ENCODE data around the gene RAB3GAP1. TPM values are rescaled to one million over a fixed set of nuclear protein-coding genes. Genes with fewer than 3 reads are reported as not detected.

The RAB3GAP1 gene
- total RNA-seq, 1 experiment from 2014 or later: 38.9 TPM

GRCh38 chr2:135094508-135094907 is 42.4 kb downstream of the RAB3GAP1 start:
- Histone ChIP-seq H3K9me3 (ENCODE audit: low read depth, low read length, poor library complexity, severe bottlenecking) (no peaks in the 10 kb centered on the region), H3K27ac (ENCODE audit: low read depth, low read length, poor library complexity, severe bottlenecking) (no peak overlapping the region), H3K4me1 (ENCODE audit: insufficient read depth, low read length, poor library complexity, severe bottlenecking) (no peaks in the 10 kb centered on the region), H3K4me3 (ENCODE audit: low read depth, low read length, poor library complexity, severe bottlenecking) (no peak overlapping the region), H3K36me3 (ENCODE audit: insufficient read depth, low read length, poor library complexity, severe bottlenecking) (peaks cover 5% of the 10 kb centered on the region), H3K27me3 (replicated peaks; ENCODE audit: insufficient read depth, low read depth, low read length, poor library complexity) (no peaks in the 10 kb centered on the region)
- POLR2A ChIA-PET (ENCODE audit: low non-redundant PET): no interaction called here
- intact Hi-C loops (cut with micrococcal nuclease; ENCODE audit: unreplicated experiment): no loop called here
- no peak for TF ChIP-seq CTCF (conservative IDR thresholded peaks at IDR 0.05; ENCODE audit: low read depth, low read length)
- TF ChIP-seq EZH2 (IDR thresholded peaks at IDR 0.05; ENCODE audit: borderline replicate concordance, low read depth, low read length, poor library complexity, severe bottlenecking): no peak
- CTCF ChIA-PET: no interaction called here
- DNase-seq (ENCODE audit: low spot score): no peak
- BruUV-seq (replicated peaks): no TSS peak

- CTCF ChIA-PET: no interaction called here
- Histone ChIP-seq H3K27me3 (replicated peaks; ENCODE audit: insufficient read depth, low read depth, low read length, poor library complexity) (no peaks in the 10 kb centered on the region), H3K9me3 (ENCODE audit: low read depth, low read length, poor library complexity, severe bottlenecking) (no peaks in the 10 kb centered on the region), H3K4me3 (ENCODE audit: low read depth, low read length, poor library complexity, severe bottlenecking) (no peak overlapping the region), H3K4me1 (ENCODE audit: insufficient read depth, low read length, poor library complexity, severe bottlenecking) (no peaks in the 10 kb centered on the region), H3K27ac (ENCODE audit: low read depth, low read length, poor library complexity, severe bottlenecking) (no peak overlapping the region), H3K36me3 (ENCODE audit: insufficient read depth, low read length, poor library complexity, severe bottlenecking) (peaks cover 5% of the 10 kb centered on the region)
- intact Hi-C loops (cut with micrococcal nuclease; ENCODE audit: unreplicated experiment): no loop called here
- BruUV-seq (replicated peaks): no TSS peak
- no peak for TF ChIP-seq EZH2 (IDR thresholded peaks at IDR 0.05; ENCODE audit: borderline replicate concordance, low read depth, low read length, poor library complexity, severe bottlenecking)
- no peak for TF ChIP-seq CTCF (conservative IDR thresholded peaks at IDR 0.05; ENCODE audit: low read depth, low read length)
- DNase-seq (ENCODE audit: low spot score): no peak
- POLR2A ChIA-PET (ENCODE audit: low non-redundant PET): no interaction called here
These were observed 43.5 kb downstream of the RAB3GAP1 start for GRCh38 chr2:135095591-135095990.

- POLR2A ChIA-PET (ENCODE audit: low non-redundant PET): no interaction called here
- H3K4me3 ChIP-seq (ENCODE audit: low read depth, low read length, poor library complexity, severe bottlenecking): no peak overlapping the region
- H3K4me1 ChIP-seq (ENCODE audit: insufficient read depth, low read length, poor library complexity, severe bottlenecking): no peaks in the 10 kb centered on the region
- H3K9me3 ChIP-seq (ENCODE audit: low read depth, low read length, poor library complexity, severe bottlenecking): no peaks in the 10 kb centered on the region
- DNase-seq (ENCODE audit: low spot score): no peak
- TF ChIP-seq CTCF (conservative IDR thresholded peaks at IDR 0.05; ENCODE audit: low read depth, low read length): no peak
- no peak for TF ChIP-seq EZH2 (IDR thresholded peaks at IDR 0.05; ENCODE audit: borderline replicate concordance, low read depth, low read length, poor library complexity, severe bottlenecking)
- H3K36me3 ChIP-seq (ENCODE audit: insufficient read depth, low read length, poor library complexity, severe bottlenecking): peaks cover 5% of the 10 kb centered on the region
- no TSS peak for BruUV-seq (replicated peaks)
- intact Hi-C loops (cut with micrococcal nuclease; ENCODE audit: unreplicated experiment): no loop called here
- H3K27ac ChIP-seq (ENCODE audit: low read depth, low read length, poor library complexity, severe bottlenecking): no peak overlapping the region
- CTCF ChIA-PET: no interaction called here
- no peaks in the 10 kb centered on the region for H3K27me3 ChIP-seq (replicated peaks; ENCODE audit: insufficient read depth, low read depth, low read length, poor library complexity)
These were observed 44.8 kb downstream of the RAB3GAP1 start for GRCh38 chr2:135096665-135097446.
